Natural killer cell treated with Interleukin-12 subunit alpha and Interleukin-12 subunit beta and Interleukin-15 and Interleukin-18, amount 100 ng/mL, for 72 hours (primary cell): Measurements from ENCODE around the gene NEK4. TPM values are rescaled to one million over a fixed set of nuclear protein-coding genes. Genes with fewer than 3 reads are reported as not detected.
"Not testable (repeated sequence)": the region's sequence is repeated elsewhere in the genome, so short reads cannot be mapped to it uniquely, and the experiment has no call there.

ENCODE experiments used
- ATAC-seq, 2 donors: fragments of 150-1000 bp; cut with Tn5 transposase in 1 of 2; sonication (Bioruptor Pico), chemical (Tn5 transposase) in 1 of 2; 2 replicates each; pipeline ENCODE4 v1.10.0; 2021
- DNase-seq: peaks from one replicate; pipeline ENCODE4 v3.0.0; 2022; ENCODE audit warnings: low spot score
- H3K27ac Mint-ChIP-seq, 2 donors: 1 replicate in 1 of 2; 2 replicates in 1 of 2; pipeline ENCODE4 v1.8.0; 2022; ENCODE audit warnings: mixed read lengths in 2 of 2, mild to moderate bottlenecking in 1 of 2, moderate library complexity in 1 of 2
- H3K27me3 Mint-ChIP-seq, 2 donors: 1 replicate in 1 of 2; 2 replicates in 1 of 2; pipeline ENCODE4 v1.8.0; 2022; ENCODE audit warnings: mixed read lengths in 2 of 2
- H3K36me3 Mint-ChIP-seq: one replicate; pipeline ENCODE4 v1.8.0; 2022; ENCODE audit warnings: mixed read lengths
- H3K4me1 Mint-ChIP-seq, 2 donors: 1 replicate in 1 of 2; 2 replicates in 1 of 2; pipeline ENCODE4 v1.8.0; 2022; ENCODE audit warnings: low read depth in 2 of 2, mixed read lengths in 2 of 2, mild to moderate bottlenecking in 1 of 2
- H3K4me3 Mint-ChIP-seq: one replicate; pipeline ENCODE4 v1.8.0; 2022; ENCODE audit warnings: mixed read lengths
- H3K9me3 Mint-ChIP-seq: 2 replicates; pipeline ENCODE4 v1.8.0; 2022; ENCODE audit warnings: mixed read lengths
- total RNA-seq, 2 donors: library from RNA; stranded (reverse); gene quantifications; one replicate each; pipeline ENCODE4 v1.2.3, GENCODE V29; 2022

NEK4 gene
- total RNA-seq, 2 donors from 2014 or later, result 24.8 to 52.7 TPM

- Mint-ChIP-seq H3K4me3 (no peak overlapping the region), H3K9me3 (no peaks in the 10 kb centered on the region), H3K27me3 (no peaks in the 10 kb centered on the region), H3K27ac (no peak overlapping the region), H3K4me1 (no peaks in the 10 kb centered on the region), H3K36me3 (no peaks in the 10 kb centered on the region)
- DNase-seq (no peak), ATAC-seq (no peak)
These were observed 7.3 kb downstream of the NEK4 start for GRCh38 chr3:52763466-52763865.

- DNase-seq (no peak), ATAC-seq (no peak)
- H3K27ac Mint-ChIP-seq, result no peak overlapping the region
- H3K4me1 Mint-ChIP-seq, result no peaks in the 10 kb centered on the region
- H3K9me3 Mint-ChIP-seq, result no peaks in the 10 kb centered on the region
- H3K36me3 Mint-ChIP-seq, result peaks cover 7% of the 10 kb centered on the region
- H3K27me3 Mint-ChIP-seq, result no peaks in the 10 kb centered on the region
- H3K4me3 Mint-ChIP-seq, result no peak overlapping the region
These were observed 14.6 kb downstream of the NEK4 start for GRCh38 chr3:52756141-52756540.

DNA sequence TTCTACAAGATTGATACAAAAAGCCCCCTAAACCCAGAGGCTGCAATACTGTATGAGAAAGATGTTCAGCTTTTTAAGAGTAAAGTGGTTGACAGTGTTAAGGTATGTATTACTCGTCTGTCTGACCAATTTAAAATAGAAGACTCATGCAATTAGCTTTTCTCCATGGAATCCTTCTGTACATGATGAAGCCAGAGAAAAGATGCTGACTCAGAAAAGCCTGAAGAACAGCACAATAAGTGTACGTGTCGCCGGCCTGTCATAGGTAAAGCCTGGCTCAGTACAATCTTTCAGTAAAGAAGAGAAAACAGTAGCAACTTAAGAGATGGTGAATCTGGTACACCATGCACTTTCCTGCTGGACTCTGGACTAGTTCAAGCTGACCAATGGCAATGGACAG, 16.4 kb downstream of the NEK4 start:
- Mint-ChIP-seq H3K4me1 (no peaks in the 10 kb centered on the region), H3K27me3 (no peaks in the 10 kb centered on the region), H3K36me3 (peaks cover 7% of the 10 kb centered on the region)

DNA sequence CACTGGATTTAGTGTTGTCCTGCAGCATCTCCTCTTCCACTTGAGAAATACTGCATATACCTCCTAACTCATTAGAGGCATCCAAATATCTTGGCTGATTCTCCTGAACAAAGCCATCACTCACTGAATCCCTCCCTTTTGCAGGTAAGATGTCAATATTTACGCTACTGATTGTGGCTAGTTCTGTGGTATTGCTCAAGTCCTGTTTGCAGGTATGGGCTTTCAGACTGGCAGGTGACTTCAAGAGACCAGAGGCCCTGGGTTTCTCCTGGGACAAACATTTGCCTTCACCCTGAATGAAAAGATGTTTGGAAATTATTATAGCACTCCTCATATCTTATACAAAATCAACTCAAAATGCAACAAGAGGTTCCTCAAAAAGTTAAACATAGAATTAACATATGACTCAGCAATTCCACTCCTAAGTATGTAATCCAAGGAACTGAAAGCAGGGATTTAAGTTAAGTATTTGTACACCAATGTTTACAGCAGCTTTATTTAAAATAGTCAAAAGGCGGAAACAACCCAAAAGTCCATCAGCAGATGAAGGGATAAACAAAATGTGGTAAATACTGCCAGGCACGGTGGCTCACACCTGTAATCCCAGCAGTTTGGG, 18.6 kb downstream of the NEK4 start:
- no peak overlapping the region for H3K4me3 Mint-ChIP-seq
- no peaks in the 10 kb centered on the region for H3K4me1 Mint-ChIP-seq
- ATAC-seq (no peak), DNase-seq (no peak)
- H3K36me3 Mint-ChIP-seq, result peaks cover 7% of the 10 kb centered on the region
- H3K9me3 Mint-ChIP-seq, result no peaks in the 10 kb centered on the region
- no peak overlapping the region for H3K27ac Mint-ChIP-seq
- H3K27me3 Mint-ChIP-seq, result no peaks in the 10 kb centered on the region

More for the DNA sequence above, 16.4 kb downstream of the NEK4 start:
- H3K27ac Mint-ChIP-seq, result no peak overlapping the region
- DNase-seq, result no peak
- H3K9me3 Mint-ChIP-seq, result no peaks in the 10 kb centered on the region
- ATAC-seq, result no peak
- no peak overlapping the region for H3K4me3 Mint-ChIP-seq

GRCh38 chr3:52743721-52744120, 27.0 kb downstream of the NEK4 start:
- DNase-seq, result no peak
- Mint-ChIP-seq H3K4me3 (no peak overlapping the region), H3K36me3 (peaks cover 12% of the 10 kb centered on the region)

DNA sequence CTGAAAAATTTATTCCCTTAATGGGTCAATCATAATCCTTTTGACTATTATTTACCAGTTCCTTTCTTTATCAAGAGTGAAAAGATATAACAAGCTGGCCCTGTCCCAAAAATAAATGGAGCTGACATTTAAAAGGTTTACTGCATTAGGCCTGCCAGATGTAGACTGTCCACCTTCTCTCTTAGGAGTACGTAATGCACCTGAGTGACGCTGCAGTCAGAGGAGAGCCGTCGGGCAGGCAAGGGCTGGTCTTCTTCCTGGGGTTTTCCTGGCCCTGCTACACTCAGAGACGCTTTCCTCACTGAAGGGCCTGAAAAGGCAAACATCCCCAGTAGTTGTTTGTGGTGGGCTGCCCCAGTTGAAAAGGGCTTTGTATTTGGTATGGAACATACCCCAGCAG, 27.6 kb downstream of the NEK4 start:
- no peaks in the 10 kb centered on the region for H3K4me1 Mint-ChIP-seq
- peaks cover 12% of the 10 kb centered on the region for H3K36me3 Mint-ChIP-seq
- ATAC-seq (no peak), DNase-seq (no peak)
- no peaks in the 10 kb centered on the region for H3K9me3 Mint-ChIP-seq
- H3K4me3 Mint-ChIP-seq, result no peak overlapping the region
- H3K27ac Mint-ChIP-seq, result no peak overlapping the region
- no peaks in the 10 kb centered on the region for H3K27me3 Mint-ChIP-seq

More at GRCh38 chr3:52743721-52744120, 27.0 kb downstream of the NEK4 start:
- no peak overlapping the region for H3K27ac Mint-ChIP-seq
- no peaks in the 10 kb centered on the region for H3K9me3 Mint-ChIP-seq
- H3K4me1 Mint-ChIP-seq, result no peaks in the 10 kb centered on the region
- ATAC-seq, result no peak
- H3K27me3 Mint-ChIP-seq, result no peaks in the 10 kb centered on the region

GRCh38 chr3:52742418-52743041, 28.2 kb downstream of the NEK4 start:
- no peak overlapping the region for H3K4me3 Mint-ChIP-seq
- no peak overlapping the region for H3K27ac Mint-ChIP-seq
- H3K27me3 Mint-ChIP-seq, result no peaks in the 10 kb centered on the region
- no peak for ATAC-seq
- H3K4me1 Mint-ChIP-seq, result no peaks in the 10 kb centered on the region
- no peak for DNase-seq
- H3K36me3 Mint-ChIP-seq, result peaks cover 12% of the 10 kb centered on the region
- H3K9me3 Mint-ChIP-seq, result no peaks in the 10 kb centered on the region

GRCh38 chr3:52739730-52740129, 31.0 kb downstream of the NEK4 start:
- Mint-ChIP-seq H3K36me3 (peaks cover 11% of the 10 kb centered on the region), H3K4me3 (no peak overlapping the region), H3K27ac (no peak overlapping the region), H3K4me1 (no peaks in the 10 kb centered on the region), H3K27me3 (no peaks in the 10 kb centered on the region), H3K9me3 (no peaks in the 10 kb centered on the region)
- DNase-seq, result no peak
- ATAC-seq, result no peak

- Mint-ChIP-seq H3K36me3 (peaks cover 50% of the 10 kb centered on the region), H3K4me1 (peaks cover 8 to 9% of the 10 kb centered on the region in 2 donors), H3K27ac (no peak overlapping the region), H3K4me3 (no peak overlapping the region), H3K27me3 (no peaks in the 10 kb centered on the region), H3K9me3 (peaks cover 3% of the 10 kb centered on the region)
- DNase-seq, result no peak
- ATAC-seq, result no peak
These were observed 37.4 kb downstream of the NEK4 start for GRCh38 chr3:52733256-52733891.

DNA sequence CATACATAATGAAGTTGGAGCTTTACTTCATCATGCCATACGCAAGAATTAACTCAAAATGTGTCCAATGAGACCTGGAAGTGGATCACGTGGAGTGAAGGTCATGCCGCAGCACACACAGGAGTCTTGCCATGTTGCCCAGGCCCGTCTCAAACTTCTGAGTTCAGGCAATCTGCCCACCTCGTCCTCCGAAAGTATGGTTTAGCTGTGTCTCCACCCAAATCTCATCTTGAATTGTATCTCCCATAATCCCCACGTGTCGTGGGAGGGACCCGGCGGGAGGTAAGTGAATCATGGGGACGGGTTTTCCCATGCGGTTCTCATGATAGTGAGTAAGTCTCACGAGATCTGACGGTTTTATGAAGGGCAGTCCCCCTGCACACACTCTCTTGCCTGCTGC, 39.1 kb downstream of the NEK4 start:
- Mint-ChIP-seq H3K36me3 (peaks cover 50% of the 10 kb centered on the region), H3K4me3 (no peak overlapping the region), H3K9me3 (peaks cover 3% of the 10 kb centered on the region), H3K4me1 (peaks cover 8 to 9% of the 10 kb centered on the region in 2 donors), H3K27ac (no peak overlapping the region), H3K27me3 (no peaks in the 10 kb centered on the region)
- ATAC-seq (no peak), DNase-seq (no peak)

- Mint-ChIP-seq H3K4me3 (no peak overlapping the region), H3K27ac (peak overlapping the region in 1 of 2 donors; percentile 13), H3K27me3 (no peaks in the 10 kb centered on the region), H3K4me1 (peaks cover 8 to 9% of the 10 kb centered on the region in 2 donors), H3K9me3 (peaks cover 3% of the 10 kb centered on the region), H3K36me3 (peaks cover 47% of the 10 kb centered on the region)
- DNase-seq, result no peak
- no peak for ATAC-seq
These were observed 40.1 kb downstream of the NEK4 start for GRCh38 chr3:52730681-52731080.

DNA sequence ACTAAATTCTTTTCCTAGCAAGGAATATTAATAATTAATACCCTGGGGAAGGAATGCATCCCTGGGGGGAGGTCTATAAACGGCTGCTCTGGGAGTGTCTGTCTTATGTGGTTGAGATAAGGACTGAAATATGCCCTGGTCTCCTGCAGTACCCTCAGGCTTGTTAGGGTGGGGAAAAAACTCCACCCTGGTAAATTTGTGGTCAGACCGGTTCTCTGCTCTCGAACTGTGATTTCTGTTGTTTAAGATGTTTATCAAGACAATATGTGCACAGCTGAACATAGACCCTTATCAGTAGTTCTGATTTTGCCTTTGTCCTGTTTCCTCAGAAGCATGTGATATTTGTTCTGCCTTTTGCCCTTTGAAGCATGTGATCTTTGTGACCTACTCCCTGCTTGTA, 42.0 kb downstream of the NEK4 start:
- not testable (repeated sequence) for H3K4me3 Mint-ChIP-seq

GRCh38 chr3:52724511-52724910, 46.2 kb downstream of the NEK4 start:
- H3K27me3 Mint-ChIP-seq, result no peaks in the 10 kb centered on the region
- H3K27ac Mint-ChIP-seq, result no peak overlapping the region
- DNase-seq (no peak), ATAC-seq (no peak)
- H3K4me3 Mint-ChIP-seq, result no peak overlapping the region
- H3K9me3 Mint-ChIP-seq, result peaks cover 6% of the 10 kb centered on the region
- peaks cover 10 to 18% of the 10 kb centered on the region in 2 donors for H3K4me1 Mint-ChIP-seq
- peaks cover 7% of the 10 kb centered on the region for H3K36me3 Mint-ChIP-seq

More for the DNA sequence above, 42.0 kb downstream of the NEK4 start:
- H3K9me3 Mint-ChIP-seq, H3K27me3 Mint-ChIP-seq, H3K4me1 Mint-ChIP-seq, ATAC-seq, DNase-seq, H3K27ac Mint-ChIP-seq: not testable (repeated sequence)
- peaks cover 43% of the 10 kb centered on the region for H3K36me3 Mint-ChIP-seq

DNA sequence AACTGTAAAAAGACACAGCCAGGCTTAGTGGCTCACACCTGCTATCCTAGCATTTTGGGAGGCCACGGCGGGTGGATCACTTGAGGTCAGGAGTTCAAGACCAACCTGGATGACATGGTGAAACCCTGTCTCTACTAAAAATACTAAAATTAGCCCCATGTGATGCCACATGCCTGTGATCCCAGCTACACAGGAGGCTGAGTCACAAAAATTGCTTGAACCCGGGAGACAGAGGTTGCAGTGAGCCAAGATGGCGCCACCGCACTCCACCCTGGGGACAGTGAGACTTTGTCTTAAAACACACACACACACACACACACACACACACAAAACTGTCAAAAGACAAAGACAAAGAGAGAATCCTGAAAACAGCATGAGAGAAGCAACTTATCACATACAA, 46.8 kb downstream of the NEK4 start:
- Mint-ChIP-seq H3K27ac (no peak overlapping the region), H3K4me3 (no peak overlapping the region), H3K27me3 (no peaks in the 10 kb centered on the region), H3K36me3 (peaks cover 3% of the 10 kb centered on the region), H3K4me1 (peaks cover 10 to 18% of the 10 kb centered on the region in 2 donors), H3K9me3 (peaks cover 4% of the 10 kb centered on the region)
- ATAC-seq (no peak), DNase-seq (no peak)
